CMK (cell line): ENCODE data around the gene SLC48A1.

Experiments used
- DNase-seq: peaks from one replicate; pipeline ENCODE4 v3.0.0-alpha.2; 2010; ENCODE audit warnings: low read depth

Gene SLC48A1

DNA sequence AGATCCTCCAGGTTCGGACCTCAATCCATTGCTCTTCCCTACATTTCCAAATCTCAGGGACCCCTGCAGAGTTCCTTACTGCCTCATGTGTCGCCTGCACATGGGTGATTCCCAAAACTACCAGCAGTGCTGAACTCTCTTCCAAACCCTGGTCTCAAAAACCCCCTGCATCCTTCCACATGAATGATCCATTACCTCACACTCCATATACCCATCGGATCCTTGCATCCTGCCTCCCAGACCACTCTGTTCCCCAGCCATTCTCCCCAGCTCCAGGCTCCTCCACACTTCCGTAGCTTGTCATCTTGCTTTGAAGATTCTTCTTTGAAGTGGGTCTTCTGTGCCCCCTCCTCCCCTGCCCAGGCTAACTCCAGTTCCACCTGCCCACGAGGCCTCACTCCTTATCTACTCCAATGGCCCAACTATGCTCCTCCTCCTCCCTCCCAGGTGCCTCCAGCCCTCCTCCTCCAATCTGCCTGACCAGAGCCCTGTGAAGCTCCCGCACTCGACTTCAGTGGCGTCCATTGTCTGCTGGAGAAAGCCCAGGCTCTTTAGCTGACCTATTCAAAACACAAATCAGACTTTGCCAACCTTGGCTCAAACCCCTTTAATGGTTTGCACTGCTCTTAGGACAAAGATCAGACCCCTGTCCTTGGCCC is 28.1 kb upstream of the SLC48A1 start:
- DNase-seq: no peak

- no peak for DNase-seq
Observed at GRCh38 chr12:47745485-47746041, 27.5 kb upstream of the SLC48A1 start.

DNA sequence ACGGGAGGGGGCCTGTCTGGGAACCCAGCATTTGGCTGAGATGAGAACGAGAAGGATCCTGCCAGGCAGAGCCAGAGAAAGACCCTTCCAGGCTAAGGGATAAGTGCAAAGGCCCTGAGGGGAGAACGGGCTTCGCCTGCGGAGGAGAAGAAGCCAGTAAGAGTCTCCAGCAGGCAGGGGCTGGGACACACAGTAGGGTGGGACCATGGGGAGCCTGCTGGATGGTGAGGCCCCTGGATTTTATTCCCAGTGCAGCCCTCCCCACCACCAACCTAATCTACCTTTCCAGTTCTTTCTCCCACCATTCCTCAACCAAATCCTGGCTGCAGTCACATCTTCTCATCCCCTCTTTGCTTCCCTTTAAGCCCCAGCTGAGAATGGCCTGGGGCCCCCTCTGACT is 27.0 kb upstream of the SLC48A1 start:
- DNase-seq: no peak

DNA sequence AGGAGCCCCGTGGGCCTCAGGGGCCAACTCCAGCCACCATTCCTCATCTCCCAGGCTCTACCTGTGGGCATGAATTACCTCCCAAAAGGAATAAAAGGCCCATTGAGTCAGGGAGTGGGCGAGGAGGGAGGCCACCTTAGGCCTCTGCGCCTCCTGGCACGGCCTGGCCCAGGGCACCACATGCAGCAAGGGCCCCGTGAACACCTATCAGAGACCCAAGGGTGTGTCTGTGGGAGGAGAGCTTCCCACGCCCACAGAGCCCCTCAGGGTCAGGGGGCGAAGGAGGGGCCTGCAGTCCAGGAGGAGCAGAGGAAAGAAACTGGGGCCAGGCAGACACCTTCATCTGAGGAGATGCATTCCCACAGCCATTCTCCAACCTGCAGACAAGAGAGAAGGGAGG is 26.5 kb upstream of the SLC48A1 start:
- no peak for DNase-seq

DNA sequence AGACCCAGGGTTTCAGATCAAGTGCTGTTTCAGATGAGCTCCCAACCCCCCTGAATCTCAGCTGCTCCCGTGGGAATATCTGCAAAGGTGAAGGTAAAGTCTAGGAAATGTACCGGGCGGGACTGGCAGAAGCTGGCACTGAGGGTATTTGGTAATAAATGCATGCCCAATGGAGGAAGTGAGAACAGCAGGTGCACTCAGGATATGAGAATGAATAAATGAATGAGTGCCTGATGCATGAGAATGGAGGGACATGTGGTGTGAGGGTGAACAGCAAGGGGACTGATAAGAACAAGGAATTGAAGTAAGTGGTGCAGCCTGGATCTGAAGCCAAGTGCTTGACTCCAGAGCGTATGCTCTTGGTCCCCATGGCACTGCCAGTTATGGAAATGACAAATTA is 25.9 kb upstream of the SLC48A1 start:
- no peak for DNase-seq

DNA sequence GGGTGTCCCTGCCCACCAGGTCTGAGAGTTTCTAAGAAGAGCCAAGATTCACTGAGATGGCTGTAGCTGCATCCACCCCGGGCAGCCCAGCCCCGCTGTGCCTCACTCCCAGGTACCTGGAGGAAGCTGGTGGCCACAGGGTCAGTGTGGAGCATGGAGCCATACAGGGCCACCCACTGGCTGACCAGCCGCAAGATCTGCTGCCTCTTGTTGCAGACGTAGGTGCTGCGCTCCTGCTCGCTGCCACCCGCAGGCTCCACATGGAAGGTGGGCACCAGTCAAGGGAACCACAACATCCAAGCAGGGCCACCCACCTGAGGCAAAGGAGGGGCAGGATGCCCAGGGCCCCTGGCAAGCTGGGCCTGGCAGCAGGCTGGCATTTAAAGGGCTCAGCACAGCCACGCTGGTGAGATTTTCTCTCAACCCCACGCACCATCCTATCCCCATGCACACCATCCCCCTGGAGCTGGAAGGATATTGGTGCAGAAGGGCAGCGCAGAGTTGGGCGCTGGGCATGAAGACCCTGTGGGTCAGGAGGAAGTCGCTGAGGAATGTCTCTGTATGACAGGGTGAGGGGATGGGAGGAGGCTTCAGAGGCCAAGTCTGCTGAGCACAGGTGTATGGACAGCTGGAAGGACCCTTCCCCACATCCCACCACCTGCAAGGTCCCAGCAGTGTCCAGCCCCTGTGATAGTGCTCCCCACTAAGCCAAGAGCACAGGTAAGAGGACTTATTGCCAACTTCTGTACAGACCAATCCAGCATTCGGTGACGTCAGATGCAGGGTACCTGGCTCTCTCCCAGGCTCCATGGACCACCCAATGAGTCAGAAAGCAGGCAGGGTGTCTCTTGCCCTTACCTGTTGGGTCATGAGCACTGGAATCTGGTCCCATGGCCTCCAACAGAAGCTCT is 25.2 kb upstream of the SLC48A1 start:
- no peak for DNase-seq

DNA sequence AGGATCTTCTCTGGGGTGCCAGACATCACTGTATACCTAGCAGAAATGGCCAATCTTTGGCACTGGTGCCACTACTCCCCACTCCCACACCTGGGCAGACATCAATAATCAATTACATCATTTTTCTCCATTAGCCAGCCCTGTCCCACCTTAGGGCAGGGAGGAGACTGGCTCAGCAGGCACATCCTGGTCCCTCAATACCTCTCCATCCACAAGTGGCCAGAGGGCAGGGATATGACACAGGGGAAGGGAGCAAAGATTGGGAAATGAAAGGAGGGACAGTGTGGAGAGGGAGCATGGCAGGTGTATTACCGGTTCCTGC is 24.6 kb upstream of the SLC48A1 start:
- DNase-seq: no peak

- no peak for DNase-seq
Observed at GRCh38 chr12:47748899-47749298, 24.1 kb upstream of the SLC48A1 start.

- no peak for DNase-seq
Observed at GRCh38 chr12:47750229-47750798, 22.7 kb upstream of the SLC48A1 start.

DNA sequence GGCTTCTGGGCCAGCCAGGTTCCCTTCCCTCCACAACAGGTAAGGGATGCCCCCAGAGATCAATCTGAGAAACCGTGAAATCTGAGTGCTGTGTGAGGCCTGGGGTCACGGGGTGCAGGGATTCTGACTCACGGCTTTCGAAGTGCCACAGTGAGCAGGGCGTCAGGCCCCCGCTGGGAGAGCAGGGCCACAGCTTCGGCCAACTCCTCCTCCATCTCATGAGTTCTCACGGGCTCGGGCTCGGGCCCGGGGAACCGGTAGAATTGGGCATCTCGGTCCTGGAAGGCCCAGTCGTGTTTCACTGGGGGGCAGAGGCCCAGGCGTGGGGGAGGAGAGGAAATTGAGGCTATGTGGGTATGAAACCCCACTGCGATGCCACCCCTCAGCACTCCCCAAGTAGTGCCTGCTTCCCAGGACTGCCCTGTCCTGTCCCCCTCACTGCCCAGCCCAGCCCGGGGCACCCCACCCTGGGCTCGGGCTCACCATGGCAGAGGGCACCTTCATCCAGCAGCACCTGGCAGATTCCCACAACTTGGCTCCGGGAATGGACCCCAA is 22.0 kb upstream of the SLC48A1 start:
- DNase-seq: no peak

GRCh38 chr12:47751561-47751960 is 21.5 kb upstream of the SLC48A1 start:
- no peak for DNase-seq

DNA sequence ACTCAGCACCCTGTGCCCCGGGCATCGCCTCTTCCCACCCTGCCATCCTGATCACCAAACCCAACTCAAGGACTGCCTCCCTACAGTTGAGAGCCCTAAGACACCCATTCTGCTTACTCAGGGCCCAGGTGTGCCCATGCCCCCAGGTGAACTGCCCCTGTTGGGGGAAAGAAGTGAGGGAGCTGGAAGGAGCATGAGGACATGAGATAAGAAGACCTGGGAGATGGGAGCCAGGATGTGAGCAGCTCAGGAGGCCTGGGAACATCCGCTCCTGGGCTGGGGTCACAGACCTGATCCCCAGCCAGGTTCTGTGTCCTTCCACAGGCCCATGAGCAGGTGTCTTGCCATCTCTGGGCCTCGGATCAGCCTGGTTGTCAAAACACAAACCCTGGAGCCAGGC is 20.9 kb upstream of the SLC48A1 start:
- no peak for DNase-seq

GRCh38 chr12:47752552-47752951 is 20.5 kb upstream of the SLC48A1 start:
- no peak for DNase-seq

GRCh38 chr12:47753021-47754001 is 19.7 kb upstream of the SLC48A1 start:
- DNase-seq: no peak

- DNase-seq: no peak
Observed at GRCh38 chr12:47754126-47754525, 18.9 kb upstream of the SLC48A1 start.

GRCh38 chr12:47754881-47755280 is 18.2 kb upstream of the SLC48A1 start:
- no peak for DNase-seq

DNA sequence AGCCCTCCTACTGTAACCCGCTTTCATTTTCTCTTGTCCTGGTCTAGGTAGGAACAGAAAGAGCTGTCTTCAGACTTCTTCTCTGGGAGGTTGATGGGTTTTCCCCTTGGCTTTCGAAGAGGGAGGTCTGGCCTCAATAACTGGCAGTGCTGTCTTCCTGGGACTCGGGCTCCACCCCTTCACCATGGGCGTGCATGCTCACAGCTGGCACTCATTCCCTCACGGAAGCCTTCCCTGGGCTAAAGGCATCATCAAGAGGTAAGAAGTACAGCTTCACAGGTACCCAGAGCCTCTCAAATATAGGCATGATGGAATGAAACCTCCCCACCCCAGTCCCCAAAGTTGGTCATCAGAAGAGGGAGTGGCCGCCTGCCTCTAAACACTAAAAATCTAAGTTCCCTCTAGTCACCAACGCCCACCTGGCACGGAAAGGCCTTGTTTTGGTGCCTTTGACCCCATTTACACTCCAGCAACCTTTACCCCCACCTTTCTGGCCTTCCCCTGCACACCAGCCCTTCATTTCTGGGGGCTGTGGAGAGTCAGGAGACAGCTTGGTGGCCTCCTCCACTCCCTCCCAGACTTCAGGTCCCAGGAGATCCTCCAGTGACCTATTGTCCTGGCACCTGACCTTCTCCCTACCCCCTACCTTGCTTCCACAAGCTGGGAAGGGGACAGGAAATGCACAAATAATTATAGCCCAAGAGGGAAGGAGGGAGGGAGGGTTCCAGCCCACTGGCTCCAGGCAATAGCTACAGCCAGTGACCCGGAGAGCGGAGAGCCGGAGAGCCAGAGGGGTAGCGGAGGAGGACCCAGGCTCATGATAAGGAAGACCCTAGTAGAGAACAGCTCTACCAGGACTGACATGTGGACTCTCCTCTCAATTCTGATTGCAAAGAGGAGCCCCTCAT is 17.1 kb upstream of the SLC48A1 start:
- no peak for DNase-seq

DNA sequence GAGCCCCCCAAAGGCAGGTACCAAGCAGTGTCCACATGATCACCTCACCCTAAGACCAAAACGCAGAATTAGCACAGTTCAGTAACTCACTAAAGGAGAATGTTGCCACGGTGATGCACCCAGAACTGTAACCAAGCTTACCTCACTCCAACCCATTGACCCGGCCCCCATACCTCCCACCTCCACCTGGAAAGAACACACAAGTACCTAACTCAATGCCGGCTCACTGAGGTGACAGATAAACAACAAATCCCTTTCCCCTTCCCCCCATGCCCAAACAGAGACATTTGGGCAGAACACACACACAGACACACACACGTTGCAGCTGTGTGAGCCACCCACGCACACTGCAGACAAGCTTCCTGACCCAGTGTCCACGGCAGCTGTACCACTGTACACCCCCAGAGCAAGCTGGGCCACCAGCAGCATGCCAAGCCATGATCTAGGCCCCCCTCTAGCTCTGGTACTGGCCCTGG is 15.6 kb upstream of the SLC48A1 start:
- DNase-seq: no peak

DNA sequence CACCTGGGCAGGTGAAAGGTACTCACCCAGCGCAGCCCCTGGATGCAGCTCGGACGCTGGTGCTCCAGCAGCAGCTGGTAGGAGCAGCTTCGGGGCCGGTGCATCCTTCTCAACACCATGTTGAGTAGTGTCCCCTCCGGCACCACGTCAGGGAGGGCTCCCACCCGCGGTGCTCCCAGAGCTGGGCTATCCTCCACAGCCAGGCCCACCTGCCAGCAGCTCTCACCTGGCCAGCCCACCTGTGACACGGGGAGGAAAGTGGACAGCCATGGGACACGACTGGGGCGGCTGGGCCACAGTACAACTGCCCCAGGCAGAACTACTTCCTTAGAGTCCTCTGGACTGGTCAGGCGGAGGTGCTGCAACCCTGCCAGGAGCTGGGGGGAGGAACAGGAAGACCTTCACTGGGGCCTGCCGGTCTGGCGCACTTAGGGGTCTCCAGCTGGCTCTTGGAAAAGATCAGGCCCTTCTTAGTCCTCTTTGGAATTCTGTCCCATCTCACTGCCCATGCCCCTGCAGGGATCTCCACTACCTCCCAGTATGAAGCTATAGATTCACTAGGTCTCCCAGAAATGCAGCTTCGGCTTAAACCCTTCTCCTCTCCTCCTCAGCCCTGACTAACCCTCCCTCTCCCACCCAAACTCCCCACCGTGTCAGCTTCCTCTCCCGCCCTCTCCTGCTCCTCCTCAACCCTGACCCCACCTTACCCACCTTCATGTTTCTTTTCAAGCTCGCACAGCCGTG is 15.0 kb upstream of the SLC48A1 start:
- no peak for DNase-seq

- DNase-seq: no peak
Observed at GRCh38 chr12:47758584-47758833, 14.5 kb upstream of the SLC48A1 start.
